K562 (cell line): Measurements from ENCODE around the gene UBE2D2. TPM values are rescaled to one million over a fixed set of nuclear protein-coding genes. Genes with fewer than 3 reads are reported as not detected.

Experiments
- ATF7 ChIP-seq: fragments of 450-650 bp; IDR thresholded peaks from 2 replicates; pipeline ENCODE4 v1.7.1; 2014; ENCODE audit warnings: mild to moderate bottlenecking, moderate library complexity
- CBX3 ChIP-seq, 2 experiments: IDR thresholded peaks; 1 replicate in 1 of 2; 2 replicates in 1 of 2; pipeline ENCODE4 v1.6.1; 2012; ENCODE audit warnings: inconsistent platforms in 2 of 2, low read length in 2 of 2, borderline replicate concordance in 1 of 2, control low read depth in 1 of 2
- ETS1 ChIP-seq: conservative IDR thresholded peaks from 2 replicates; pipeline ENCODE4 v1.6.1; 2011; ENCODE audit warnings: low read depth, mild to moderate bottlenecking, low read length; ENCODE audit not compliant: control insufficient read depth
- ETV1 ChIP-seq: fragments of 450-650 bp; conservative IDR thresholded peaks from 2 replicates; pipeline ENCODE4 v1.6.1; 2016; ENCODE audit warnings: missing genetic modification characterization, control low read depth, low read depth, missing compliant biosample characterization
- JUN ChIP-seq, 2 experiments: sonication (generic) in 1 of 2; formaldehyde crosslinking in 1 of 2; IDR thresholded peaks; 2 replicates each; pipeline versions ENCODE4 v1.6.1 to v1.8.0; 2012 to 2022; ENCODE audit warnings: borderline replicate concordance in 2 of 2, mild to moderate bottlenecking in 2 of 2, improper control_type of control experiment in 1 of 2, low read depth in 1 of 2, low read length in 1 of 2, missing genetic modification reagents in 1 of 2
- RBM22 ChIP-seq: fragments of 200-400 bp; formaldehyde crosslinking; IDR thresholded peaks from 2 replicates; pipeline ENCODE4 v1.6.1; 2018; ENCODE audit warnings: low read length, low read depth; ENCODE audit not compliant: poor library complexity, severe bottlenecking
- SP1 ChIP-seq: sonication (generic); formaldehyde crosslinking; IDR thresholded peaks from 2 replicates; pipeline ENCODE4 v1.8.1; 2022; ENCODE audit warnings: mild to moderate bottlenecking, missing genetic modification reagents
- ZNF24 ChIP-seq: fragments of 450-650 bp; IDR thresholded peaks from 2 replicates; pipeline ENCODE4 v1.6.1; 2016
- polyA plus RNA-seq, 8 experiments: library from polyadenylated mRNA; depleted of rRNA in 4 of 8; stranded (reverse) in 5 of 8; unstranded in 3 of 8; fragments of >200 nt; fragmentation: Nextera tagmentation in 2 of 8; fragmentation: Illumina TruSeq in 1 of 8; extraction: Ambion mirVana in 2 of 8; extraction: Trizol in 1 of 8; gene quantifications; 2 replicates each; pipeline versions ENCODE4 v1.2.1 to v1.2.3, GENCODE V29; 2011 to 2014; ENCODE audit warnings: inconsistent platforms in 1 of 8, missing spikeins in 1 of 8
- total RNA-seq, 7 experiments: library from RNA; depleted of rRNA in 6 of 7; stranded (reverse); fragments of >200 nt in 6 of 7; fragmentation: Illumina TruSeq in 2 of 7; extraction: Trizol in 2 of 7; gene quantifications; 2 replicates each; pipeline versions ENCODE4 v1.2.1 to v1.2.3, GENCODE V29; 2011 to 2021; ENCODE audit warnings: low replicate concordance in 1 of 7

The UBE2D2 gene
- total and polyA plus RNA-seq, 9 of the 15 experiments (the other 6 are each of a cell fraction or from before 2014, with no cell fraction given): 53.6 to 198 (median 122) TPM

- TF ChIP-seq ETS1 (0 out of 2 replicates have a peak, but pooled peaks have one; percentile 37), ZNF24 (peak; percentile 69; the same call in 1 of the 2 replicates), CBX3 (IDR thresholded peaks at IDR 0.05; ENCODE audit: borderline replicate concordance in 1 of 2, low read length in 2 of 2) (peak in 1 of 2 experiments; percentile 24; a peak in 1 of 3 replicates), ETV1 (tag) (0 out of 2 replicates have a peak, but pooled peaks have one; percentile 9), RBM22 (peak; percentile 10), ATF7 (peak; percentile 66; the same call in 1 of the 2 replicates), JUN (IDR thresholded peaks at IDR 0.05; ENCODE audit: borderline replicate concordance, low read depth, low read length) (peak; percentile 58; the same call in 1 of the 2 replicates), JUN (CRISPR knock-in tag; IDR thresholded peaks at IDR 0.05; ENCODE audit: borderline replicate concordance) (0 out of 2 replicates have a peak, but pooled peaks have one; percentile 19), SP1 (CRISPR knock-in tag) (0 out of 2 replicates have a peak, but pooled peaks have one; percentile 26)
Observed at GRCh38 chr5:139658928-139659667, 98.0 kb downstream of the UBE2D2 start (continued).
